Activated CD8-positive, alpha-beta T cell treated with anti-CD3 and anti-CD28 coated beads, Interleukin-2, amount 10 ng/mL, durations not matched to agents 7 days and 5 days (primary cell): ENCODE data around the gene CTNND2. TPM values are rescaled to one million over a fixed set of nuclear protein-coding genes. Genes with fewer than 3 reads are reported as not detected.

Experiments
- ATAC-seq: fragments of 150-1000 bp; cut with Tn5 transposase; one replicate; pipeline ENCODE4 v1.10.0; 2021; ENCODE audit warnings: moderate library complexity
- CTCF ChIA-PET: fragments of 350-600 bp; sonication (Branson Sonifier 250); formaldehyde crosslinking; loops from one replicate; lab custom pipeline; 2021; ENCODE audit warnings: antibody characterized with exemption; lab: Charles Lee
- POLR2A ChIA-PET: fragments of 350-600 bp; sonication (Branson Sonifier 250); formaldehyde crosslinking; loops from one replicate; lab custom pipeline; 2021; ENCODE audit warnings: antibody characterized with exemption; lab: Charles Lee
- DNase-seq: peaks from one replicate; pipeline ENCODE4 v3.0.0-alpha.2; 2020
- H3K27ac Mint-ChIP-seq: one replicate; pipeline ENCODE4 v1.8.0; 2021; ENCODE audit warnings: mild to moderate bottlenecking, mixed read lengths
- H3K27me3 Mint-ChIP-seq: one replicate; pipeline ENCODE4 v1.8.0; 2021; ENCODE audit warnings: low read depth, mixed read lengths
- H3K36me3 Mint-ChIP-seq: one replicate; pipeline ENCODE4 v1.8.0; 2021; ENCODE audit warnings: low read depth, mixed read lengths
- H3K4me1 Mint-ChIP-seq: one replicate; pipeline ENCODE4 v1.8.0; 2021; ENCODE audit warnings: low read depth, mixed read lengths
- H3K4me3 Mint-ChIP-seq: one replicate; pipeline ENCODE4 v1.8.0; 2021; ENCODE audit warnings: mild to moderate bottlenecking, mixed read lengths
- H3K9me3 Mint-ChIP-seq: one replicate; pipeline ENCODE4 v1.8.0; 2022; ENCODE audit warnings: mixed read lengths; ENCODE audit not compliant: insufficient read depth
- total RNA-seq, 2 experiments: library from RNA; stranded (reverse); gene quantifications; one replicate each; pipeline ENCODE4 v1.2.3, GENCODE V29; 2021

CTNND2 gene, protein sequence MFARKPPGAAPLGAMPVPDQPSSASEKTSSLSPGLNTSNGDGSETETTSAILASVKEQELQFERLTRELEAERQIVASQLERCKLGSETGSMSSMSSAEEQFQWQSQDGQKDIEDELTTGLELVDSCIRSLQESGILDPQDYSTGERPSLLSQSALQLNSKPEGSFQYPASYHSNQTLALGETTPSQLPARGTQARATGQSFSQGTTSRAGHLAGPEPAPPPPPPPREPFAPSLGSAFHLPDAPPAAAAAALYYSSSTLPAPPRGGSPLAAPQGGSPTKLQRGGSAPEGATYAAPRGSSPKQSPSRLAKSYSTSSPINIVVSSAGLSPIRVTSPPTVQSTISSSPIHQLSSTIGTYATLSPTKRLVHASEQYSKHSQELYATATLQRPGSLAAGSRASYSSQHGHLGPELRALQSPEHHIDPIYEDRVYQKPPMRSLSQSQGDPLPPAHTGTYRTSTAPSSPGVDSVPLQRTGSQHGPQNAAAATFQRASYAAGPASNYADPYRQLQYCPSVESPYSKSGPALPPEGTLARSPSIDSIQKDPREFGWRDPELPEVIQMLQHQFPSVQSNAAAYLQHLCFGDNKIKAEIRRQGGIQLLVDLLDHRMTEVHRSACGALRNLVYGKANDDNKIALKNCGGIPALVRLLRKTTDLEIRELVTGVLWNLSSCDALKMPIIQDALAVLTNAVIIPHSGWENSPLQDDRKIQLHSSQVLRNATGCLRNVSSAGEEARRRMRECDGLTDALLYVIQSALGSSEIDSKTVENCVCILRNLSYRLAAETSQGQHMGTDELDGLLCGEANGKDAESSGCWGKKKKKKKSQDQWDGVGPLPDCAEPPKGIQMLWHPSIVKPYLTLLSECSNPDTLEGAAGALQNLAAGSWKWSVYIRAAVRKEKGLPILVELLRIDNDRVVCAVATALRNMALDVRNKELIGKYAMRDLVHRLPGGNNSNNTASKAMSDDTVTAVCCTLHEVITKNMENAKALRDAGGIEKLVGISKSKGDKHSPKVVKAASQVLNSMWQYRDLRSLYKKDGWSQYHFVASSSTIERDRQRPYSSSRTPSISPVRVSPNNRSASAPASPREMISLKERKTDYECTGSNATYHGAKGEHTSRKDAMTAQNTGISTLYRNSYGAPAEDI (N-terminal part only)
- not detected for total RNA-seq

DNA sequence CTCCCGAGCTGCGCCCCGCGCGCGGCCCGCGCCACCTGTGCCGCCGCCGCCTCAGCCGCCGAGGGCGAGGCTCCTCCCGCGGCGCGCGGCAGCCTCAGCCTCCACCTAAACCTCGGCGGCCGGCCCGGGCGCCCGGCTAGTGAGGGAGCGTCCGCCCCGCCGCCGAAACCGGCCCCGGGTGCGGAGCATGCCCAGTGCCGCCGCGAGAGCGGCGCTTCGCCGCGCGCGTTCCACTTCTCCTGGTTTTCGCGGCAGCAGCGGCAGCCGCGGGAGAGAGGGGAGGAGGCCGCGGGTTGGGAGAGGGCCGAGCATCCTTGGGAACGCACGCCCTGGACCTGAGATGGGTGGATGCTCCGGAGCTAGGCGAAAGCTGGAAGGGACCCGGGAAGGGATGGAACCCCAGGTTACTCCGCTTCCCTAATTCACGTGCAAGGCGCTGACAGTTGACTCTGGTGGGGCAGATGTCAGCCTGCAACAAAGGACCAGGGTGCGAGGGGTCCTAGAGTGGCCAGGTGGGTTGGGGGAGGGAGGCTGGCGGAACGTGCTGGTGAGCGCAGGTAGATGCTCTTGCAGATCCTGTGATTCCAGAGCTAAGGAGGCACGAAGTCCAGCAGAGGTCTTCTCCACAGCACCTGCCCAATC is at the start of gene CTNND2:
TSS of gene CTNND2 (minus strand) at position 182 of the 642 bp plus-strand sequence. CDS start 593 bp downstream, outside the sequence.
- H3K9me3 Mint-ChIP-seq, result no peaks in the 10 kb centered on the region
- peaks cover 31% of the 10 kb centered on the region for H3K27me3 Mint-ChIP-seq
- H3K4me1 Mint-ChIP-seq, result peaks cover 2% of the 10 kb centered on the region
- POLR2A ChIA-PET, result no interaction called here
- H3K4me3 Mint-ChIP-seq, result no peak within 1 kb of the TSS
- no peaks in the 10 kb centered on the region for H3K36me3 Mint-ChIP-seq
- no peak for DNase-seq
- H3K27ac Mint-ChIP-seq, result no peak within 1 kb of the TSS
- ATAC-seq, result peak; percentile 15
- CTCF ChIA-PET, result no interaction called here

DNA sequence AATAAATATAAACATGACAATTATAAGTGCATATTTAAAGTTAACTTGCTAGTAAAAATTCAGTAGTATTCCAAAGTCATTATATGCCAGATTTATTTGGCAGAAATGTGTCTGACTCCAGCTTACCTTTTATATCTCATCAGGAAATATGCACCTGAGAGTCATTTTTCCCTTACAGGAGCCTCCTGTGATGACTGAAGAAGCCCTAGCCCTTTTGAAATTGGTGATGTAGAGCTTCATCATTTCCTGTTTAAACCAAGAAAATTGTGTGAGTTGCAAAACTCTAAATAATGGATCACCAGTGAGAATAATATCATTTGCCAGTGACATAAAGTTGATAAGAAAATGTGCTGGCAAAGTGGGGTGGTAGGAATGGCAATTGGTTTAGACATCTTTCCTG is 42.1 kb upstream of the CTNND2 start:
- ATAC-seq (no peak), DNase-seq (no peak)
- Mint-ChIP-seq H3K9me3 (no peaks in the 10 kb centered on the region), H3K4me3 (no peak overlapping the region), H3K27ac (no peak overlapping the region), H3K27me3 (no peaks in the 10 kb centered on the region), H3K36me3 (no peaks in the 10 kb centered on the region), H3K4me1 (no peaks in the 10 kb centered on the region)
- POLR2A ChIA-PET, result no interaction called here
- CTCF ChIA-PET, result interaction anchor here (0.5 kb wide), 1 partner anchor 1796 kb away, joined by 3 read pairs; no protein-coding TSS in a partner anchor

DNA sequence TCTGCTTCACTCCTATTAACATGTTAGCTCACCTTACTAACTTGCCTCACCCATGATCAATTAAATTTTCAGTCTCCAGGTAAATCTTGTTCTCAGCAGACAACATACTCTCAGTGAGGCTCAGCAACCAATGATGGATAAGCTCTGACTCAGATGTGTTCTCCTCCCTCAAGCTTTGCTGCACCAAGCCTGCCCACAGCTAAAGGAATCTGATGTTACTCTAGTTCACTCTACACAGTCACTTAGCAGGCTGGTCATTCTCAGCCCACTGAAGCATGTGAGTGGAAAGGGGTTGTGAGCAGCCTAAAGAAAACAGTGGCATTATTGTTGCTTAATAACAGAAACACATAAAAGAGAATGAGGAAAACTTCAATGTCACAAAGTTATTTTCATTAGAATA is 37.3 kb upstream of the CTNND2 start:
- Mint-ChIP-seq H3K4me1 (no peaks in the 10 kb centered on the region), H3K27me3 (no peaks in the 10 kb centered on the region), H3K4me3 (no peak overlapping the region), H3K9me3 (peaks cover 6% of the 10 kb centered on the region), H3K27ac (no peak overlapping the region), H3K36me3 (no peaks in the 10 kb centered on the region)
- ATAC-seq, result no peak
- ChIA-PET CTCF (no interaction called here), POLR2A (no interaction called here)
- DNase-seq, result no peak

DNA sequence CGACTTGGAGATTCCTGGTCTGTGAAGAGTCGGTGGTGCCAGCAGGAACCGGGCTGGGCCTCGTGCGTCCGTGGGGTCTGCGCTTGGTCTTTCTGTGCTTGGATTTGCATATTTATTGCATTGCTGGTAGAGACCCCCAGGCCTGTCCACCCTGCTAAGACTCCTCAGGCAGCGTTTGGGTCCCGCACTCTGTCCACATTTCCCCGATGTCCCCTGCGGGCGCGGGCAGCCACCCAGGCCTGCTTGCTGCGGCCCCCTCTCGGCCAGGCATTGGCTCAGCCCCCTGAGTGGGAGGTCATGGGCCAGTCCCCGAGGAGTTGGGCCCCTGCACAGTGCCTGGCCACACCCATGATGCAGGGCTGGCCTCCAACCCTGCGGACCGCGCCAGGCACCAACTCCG is 27.4 kb upstream of the CTNND2 start:
- Mint-ChIP-seq H3K9me3 (peaks cover 12% of the 10 kb centered on the region), H3K27ac (no peak overlapping the region), H3K4me3 (no peak overlapping the region), H3K36me3 (no peaks in the 10 kb centered on the region), H3K4me1 (no peaks in the 10 kb centered on the region), H3K27me3 (no peaks in the 10 kb centered on the region)
- ATAC-seq, result no peak
- ChIA-PET CTCF (no interaction called here), POLR2A (no interaction called here)
- DNase-seq, result no peak

DNA sequence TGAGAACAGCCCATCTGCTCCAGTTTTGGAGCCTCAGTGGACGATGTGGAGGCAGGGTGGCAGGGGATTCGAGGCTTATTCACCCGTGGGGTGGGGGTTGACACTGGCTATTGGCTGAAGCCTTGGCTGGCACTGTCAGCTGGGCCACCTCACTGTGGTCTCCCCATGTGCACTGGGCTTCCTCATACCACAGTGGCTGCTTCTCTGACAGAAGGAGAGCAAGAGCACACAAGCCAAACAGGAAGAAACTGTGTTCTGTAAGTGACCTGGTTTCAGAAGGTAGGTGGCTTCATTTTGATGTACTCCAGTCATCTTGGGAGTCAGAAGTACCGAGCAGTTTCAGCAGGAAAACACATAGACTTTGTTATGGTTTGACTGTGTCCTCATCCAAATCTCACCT is 24.7 kb upstream of the CTNND2 start:
- H3K4me3 Mint-ChIP-seq, result no peak overlapping the region
- no peak for DNase-seq
- no peak overlapping the region for H3K27ac Mint-ChIP-seq
- ATAC-seq, result no peak
- no peaks in the 10 kb centered on the region for H3K4me1 Mint-ChIP-seq
- ChIA-PET CTCF (no interaction called here), POLR2A (no interaction called here)
- no peaks in the 10 kb centered on the region for H3K27me3 Mint-ChIP-seq
- no peaks in the 10 kb centered on the region for H3K36me3 Mint-ChIP-seq
- H3K9me3 Mint-ChIP-seq, result peaks cover 13% of the 10 kb centered on the region

DNA sequence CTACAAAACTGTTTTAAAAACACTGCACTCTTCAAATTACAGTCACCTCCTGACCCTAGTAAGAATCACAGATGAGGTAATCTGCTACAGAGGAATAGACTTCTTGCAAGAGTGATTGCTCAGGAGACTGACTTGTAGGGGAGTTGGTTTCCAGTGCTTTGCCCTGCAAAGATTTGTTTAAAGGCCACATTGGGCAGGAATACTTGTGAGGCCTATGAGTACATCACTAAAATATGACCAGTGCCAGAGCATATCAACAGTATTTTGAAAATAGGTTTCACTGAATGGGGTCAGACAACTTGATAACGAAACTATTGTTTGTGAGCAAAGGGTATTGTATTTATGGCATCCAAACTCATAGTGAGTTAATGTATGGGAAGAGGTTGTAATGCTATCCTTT is 21.5 kb upstream of the CTNND2 start:
- ChIA-PET CTCF (no interaction called here), POLR2A (no interaction called here)
- DNase-seq (no peak), ATAC-seq (no peak)
- Mint-ChIP-seq H3K27ac (no peak overlapping the region), H3K4me3 (no peak overlapping the region), H3K36me3 (no peaks in the 10 kb centered on the region), H3K9me3 (peaks cover 15% of the 10 kb centered on the region), H3K27me3 (no peaks in the 10 kb centered on the region), H3K4me1 (no peaks in the 10 kb centered on the region)

DNA sequence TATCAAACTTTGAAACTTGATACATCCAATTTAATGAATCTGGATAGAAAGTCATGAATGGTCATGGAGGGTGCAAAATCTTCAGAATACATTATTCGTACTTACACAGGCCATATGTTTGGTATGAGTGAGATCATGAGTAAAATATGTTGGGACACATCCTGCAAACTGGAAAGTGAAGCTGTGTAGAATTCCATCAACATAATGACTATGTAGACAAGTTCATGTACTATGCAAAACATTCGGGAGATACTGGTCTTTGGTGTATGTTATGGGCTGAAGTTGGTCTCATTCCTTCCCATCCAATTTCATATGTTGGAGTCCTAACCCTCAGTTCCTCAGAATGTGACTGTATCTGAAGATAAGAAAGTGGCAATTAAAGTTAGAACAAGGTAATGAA is 18.1 kb upstream of the CTNND2 start:
- ChIA-PET POLR2A (no interaction called here), CTCF (no interaction called here)
- ATAC-seq (no peak), DNase-seq (no peak)
- Mint-ChIP-seq H3K27ac (no peak overlapping the region), H3K4me3 (no peak overlapping the region), H3K9me3 (peaks cover 11% of the 10 kb centered on the region), H3K4me1 (no peaks in the 10 kb centered on the region), H3K36me3 (no peaks in the 10 kb centered on the region), H3K27me3 (no peaks in the 10 kb centered on the region)

DNA sequence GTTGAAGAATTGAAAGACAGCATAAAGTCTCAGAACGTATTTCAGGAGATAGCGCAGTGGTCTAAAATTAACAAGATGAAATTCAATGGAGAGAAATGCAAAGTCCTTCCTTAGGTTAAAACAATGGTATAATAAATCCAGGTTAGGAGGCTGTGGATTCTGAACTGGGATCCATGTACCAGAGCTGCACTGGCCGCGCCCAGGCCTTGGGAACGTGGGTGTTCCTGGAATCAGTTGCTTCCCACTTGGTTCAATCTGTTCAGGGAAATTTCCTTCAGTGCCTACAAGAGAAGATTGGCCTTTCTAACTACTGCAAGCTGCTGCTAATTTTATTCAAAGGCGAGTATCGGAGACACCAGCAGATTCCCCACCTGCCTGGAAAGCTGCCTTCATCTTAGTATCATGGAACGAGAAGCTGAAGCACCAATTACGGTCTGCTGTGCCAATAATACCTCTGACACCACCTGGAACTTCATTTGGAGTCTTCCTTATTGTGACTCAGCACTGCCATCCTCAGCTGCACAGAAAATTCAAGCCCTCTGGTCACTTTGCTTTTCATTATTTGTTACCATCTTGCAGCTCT is 14.3 kb upstream of the CTNND2 start:
- DNase-seq, result no peak
- Mint-ChIP-seq H3K9me3 (peaks cover 5% of the 10 kb centered on the region), H3K27me3 (no peaks in the 10 kb centered on the region), H3K27ac (no peak overlapping the region), H3K4me3 (no peak overlapping the region), H3K36me3 (no peaks in the 10 kb centered on the region), H3K4me1 (no peaks in the 10 kb centered on the region)
- ATAC-seq, result no peak
- ChIA-PET POLR2A (no interaction called here), CTCF (no interaction called here)

DNA sequence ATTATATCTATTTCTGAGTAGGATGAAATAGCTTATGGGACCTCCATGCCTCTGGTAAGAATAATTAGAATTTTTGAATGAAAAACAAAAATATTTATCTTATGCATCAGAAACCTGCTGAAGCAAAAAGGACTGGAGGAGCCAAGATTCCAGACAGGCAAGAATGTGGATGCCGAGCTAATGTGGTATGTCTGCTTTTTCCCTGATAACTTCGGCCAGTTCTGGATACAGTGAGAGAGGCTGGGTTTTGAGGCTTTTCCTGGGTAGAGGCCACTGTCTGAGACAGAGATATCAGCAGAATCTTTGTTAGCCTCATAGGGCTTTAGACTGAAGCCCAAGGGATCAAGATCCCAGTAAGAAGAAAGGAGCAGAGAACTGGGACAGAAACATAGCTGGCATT is 5.2 kb upstream of the CTNND2 start:
- no peak overlapping the region for H3K4me3 Mint-ChIP-seq
- ATAC-seq, result no peak

DNA sequence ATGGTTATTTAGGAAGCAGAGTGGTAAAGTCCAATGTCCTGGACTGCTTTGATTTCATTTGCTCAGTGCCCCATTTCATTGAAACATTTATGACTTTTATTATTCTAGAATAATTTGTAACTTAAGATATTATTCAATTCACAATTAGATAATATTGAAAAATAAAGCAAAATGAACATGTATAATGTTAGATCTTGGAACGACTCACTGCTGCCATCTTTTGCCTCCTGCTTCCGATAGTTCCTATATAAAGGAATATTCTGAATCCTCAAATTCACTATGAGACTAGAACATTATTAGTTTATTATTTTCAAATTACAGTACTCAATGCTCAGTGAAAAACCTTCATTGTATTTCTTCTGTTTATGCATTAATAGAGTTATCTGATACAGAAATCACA is 2.3 kb upstream of the CTNND2 start:
- POLR2A ChIA-PET, result no interaction called here
- H3K4me3 Mint-ChIP-seq, result no peak overlapping the region
- CTCF ChIA-PET, result no interaction called here
- ATAC-seq (no peak), DNase-seq (no peak)
- no peaks in the 10 kb centered on the region for H3K9me3 Mint-ChIP-seq
- peaks cover 30% of the 10 kb centered on the region for H3K27me3 Mint-ChIP-seq
- no peak overlapping the region for H3K27ac Mint-ChIP-seq
- H3K4me1 Mint-ChIP-seq, result peaks cover 2% of the 10 kb centered on the region
- no peaks in the 10 kb centered on the region for H3K36me3 Mint-ChIP-seq

More for the DNA sequence above, 5.2 kb upstream of the CTNND2 start:
- Mint-ChIP-seq H3K27ac (no peak overlapping the region), H3K36me3 (no peaks in the 10 kb centered on the region), H3K9me3 (no peaks in the 10 kb centered on the region), H3K27me3 (peaks cover 12% of the 10 kb centered on the region), H3K4me1 (peaks cover 2% of the 10 kb centered on the region)
- POLR2A ChIA-PET, result no interaction called here
- DNase-seq, result no peak
- CTCF ChIA-PET, result no interaction called here

DNA sequence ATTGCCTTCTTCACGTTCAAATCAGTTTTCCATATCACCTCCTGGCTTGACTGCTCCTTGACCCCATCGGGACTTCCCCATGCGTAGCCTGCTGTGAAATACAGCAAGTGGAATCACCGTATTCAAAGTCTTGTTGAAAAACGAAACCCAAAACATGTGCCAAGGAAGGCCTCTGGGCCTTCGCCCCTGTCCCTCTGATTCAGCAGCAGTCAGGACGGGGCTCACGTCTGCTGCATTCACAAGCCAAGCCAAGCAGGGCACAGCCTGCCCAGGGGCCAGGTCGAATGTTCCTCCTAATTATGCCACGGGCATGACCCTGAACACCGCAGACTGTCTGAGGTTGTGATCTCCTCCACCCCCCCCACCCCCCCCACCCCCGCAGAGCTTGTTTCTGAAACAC is 960 bp upstream of the CTNND2 start:
- DNase-seq (no peak), ATAC-seq (no peak)
- CTCF ChIA-PET, result no interaction called here
- Mint-ChIP-seq H3K4me3 (no peak overlapping the region), H3K9me3 (no peaks in the 10 kb centered on the region), H3K27ac (no peak overlapping the region), H3K4me1 (peaks cover 2% of the 10 kb centered on the region), H3K36me3 (no peaks in the 10 kb centered on the region), H3K27me3 (peaks cover 31% of the 10 kb centered on the region)
- POLR2A ChIA-PET, result no interaction called here
